Activated CD4-positive, alpha-beta T cell treated with anti-CD3 and anti-CD28 coated beads, Interleukin-2, Interleukin-4, amounts not matched to agents 100 ng/mL and 50 ng/mL, durations not matched to agents 16 hours and 8 hours (primary cell): ENCODE data around the gene CCDC150.
A peak's percentile ranks its signal among the peaks of the same experiment; 100 is the strongest.
"Not testable (repeated sequence)": the region's sequence is repeated elsewhere in the genome, so short reads cannot be mapped to it uniquely, and the experiment has no call there.

Experiments
- DNase-seq: peaks from one replicate; pipeline ENCODE4 v3.0.0-alpha.2; 2020; ENCODE audit warnings: low spot score

Gene CCDC150

GRCh38 chr2:196712867-196713266 is 73.4 kb downstream of the CCDC150 start:
- no peak for DNase-seq

- no peak for DNase-seq
Measured at GRCh38 chr2:196718419-196719109, 79.0 kb downstream of the CCDC150 start.

- DNase-seq: no peak
Measured at GRCh38 chr2:196719110-196719872, 79.8 kb downstream of the CCDC150 start.

- no peak for DNase-seq
Measured at GRCh38 chr2:196723571-196723970, 84.1 kb downstream of the CCDC150 start.

- no peak for DNase-seq
Measured at GRCh38 chr2:196725218-196725617, 85.7 kb downstream of the CCDC150 start.

GRCh38 chr2:196725882-196726281 is 86.4 kb downstream of the CCDC150 start:
- DNase-seq: peak; percentile 60

- no peak for DNase-seq
Measured at GRCh38 chr2:196729418-196729817, 89.9 kb downstream of the CCDC150 start.

GRCh38 chr2:196736646-196737045 is 97.1 kb downstream of the CCDC150 start:
- not testable (repeated sequence) for DNase-seq

GRCh38 chr2:196737046-196737445 is 97.5 kb downstream of the CCDC150 start:
- DNase-seq: no peak

- no peak for DNase-seq
Measured at GRCh38 chr2:196739031-196739430, 99.5 kb downstream of the CCDC150 start.

GRCh38 chr2:196742216-196742615 is 102.7 kb downstream of the CCDC150 start:
- no peak for DNase-seq

- no peak for DNase-seq
Measured at GRCh38 chr2:196742685-196743084, 103.2 kb downstream of the CCDC150 start.

- DNase-seq: no peak
Measured at GRCh38 chr2:196743165-196743564, 103.7 kb downstream of the CCDC150 start.

GRCh38 chr2:196745711-196746110 is 106.2 kb downstream of the CCDC150 start:
- no peak for DNase-seq

GRCh38 chr2:196747400-196747799 is 107.9 kb downstream of the CCDC150 start:
- no peak for DNase-seq

GRCh38 chr2:196748123-196748522 is 108.6 kb downstream of the CCDC150 start:
- no peak for DNase-seq

GRCh38 chr2:196750291-196750923 is 110.9 kb downstream of the CCDC150 start:
- no peak for DNase-seq

GRCh38 chr2:196750977-196751631 is 111.6 kb downstream of the CCDC150 start:
- DNase-seq: peak; percentile 67

- no peak for DNase-seq
Measured at GRCh38 chr2:196758474-196759377, 119.2 kb downstream of the CCDC150 start.

GRCh38 chr2:196759378-196759706 is 119.8 kb downstream of the CCDC150 start:
- no peak for DNase-seq

- DNase-seq: no peak
Measured at GRCh38 chr2:196767101-196767500, 127.6 kb downstream of the CCDC150 start.
